AG09309 (cell line): ENCODE measurements around the gene SH3BP2.

ENCODE experiments used
- DNase-seq: peaks from one replicate; pipeline ENCODE4 v3.0.0-alpha.2; 2010; ENCODE audit warnings: low read depth
- H3K4me3 ChIP-seq: 2 replicates; pipeline ENCODE4 v1.5.1; 2011; ENCODE audit warnings: mild to moderate bottlenecking, low read depth, low read length, moderate library complexity; ENCODE audit not compliant: control insufficient read depth
- CTCF ChIP-seq: IDR thresholded peaks from 2 replicates; pipeline ENCODE4 v1.5.1; 2011; ENCODE audit warnings: mild to moderate bottlenecking, low read depth, low read length, inconsistent platforms; ENCODE audit not compliant: insufficient read depth, control insufficient read depth; ENCODE audit errors: missing control alignments

Gene SH3BP2

DNA sequence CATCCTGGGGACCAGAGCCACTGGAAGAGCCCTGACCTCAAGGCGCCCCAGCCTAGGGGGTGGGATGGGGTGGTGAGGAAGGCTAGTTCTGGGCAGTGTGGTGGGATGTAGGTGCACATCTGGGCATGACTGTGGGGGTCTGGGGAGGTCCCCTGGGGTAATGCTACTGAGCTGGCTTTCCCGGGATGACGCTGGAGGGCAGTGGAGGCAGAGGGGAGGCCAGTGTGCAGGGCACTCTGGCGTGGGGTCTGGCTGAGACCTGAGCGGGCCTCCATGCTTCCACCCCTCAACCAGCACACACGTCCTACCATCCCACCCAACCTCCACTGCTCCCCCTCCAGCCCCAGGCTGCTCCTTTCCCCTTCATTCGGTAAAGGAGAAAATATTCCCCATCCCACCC lies 4.8 kb upstream of the SH3BP2 start:
- DNase-seq: no peak
- no peak overlapping the region for H3K4me3 ChIP-seq
- TF ChIP-seq CTCF: no peak

GRCh38 chr4:2788532-2789103 lies 4.3 kb upstream of the SH3BP2 start:
- TF ChIP-seq CTCF: no peak
- no peak for DNase-seq
- no peak overlapping the region for H3K4me3 ChIP-seq

DNA sequence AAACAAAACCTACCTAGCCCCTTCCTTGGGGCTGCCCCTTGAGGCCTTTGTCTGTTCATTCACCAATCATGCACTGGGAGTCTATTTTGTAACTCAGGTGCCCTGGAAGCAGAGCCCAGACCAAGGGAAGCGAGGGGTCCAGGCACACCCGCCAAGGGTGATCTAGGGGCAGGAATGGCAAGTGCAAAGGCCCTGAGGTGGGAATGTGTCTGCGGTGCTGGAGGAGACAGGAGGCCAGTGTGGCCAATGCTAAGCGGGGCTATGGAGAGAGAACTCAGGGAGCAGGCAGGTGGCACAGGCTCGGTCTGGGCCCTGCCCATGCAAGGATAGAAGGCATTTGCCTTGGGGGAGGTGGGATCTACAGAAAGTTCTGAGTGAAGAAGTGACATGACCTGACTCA lies 3.5 kb upstream of the SH3BP2 start:
- TF ChIP-seq CTCF: no peak
- DNase-seq: no peak

DNA sequence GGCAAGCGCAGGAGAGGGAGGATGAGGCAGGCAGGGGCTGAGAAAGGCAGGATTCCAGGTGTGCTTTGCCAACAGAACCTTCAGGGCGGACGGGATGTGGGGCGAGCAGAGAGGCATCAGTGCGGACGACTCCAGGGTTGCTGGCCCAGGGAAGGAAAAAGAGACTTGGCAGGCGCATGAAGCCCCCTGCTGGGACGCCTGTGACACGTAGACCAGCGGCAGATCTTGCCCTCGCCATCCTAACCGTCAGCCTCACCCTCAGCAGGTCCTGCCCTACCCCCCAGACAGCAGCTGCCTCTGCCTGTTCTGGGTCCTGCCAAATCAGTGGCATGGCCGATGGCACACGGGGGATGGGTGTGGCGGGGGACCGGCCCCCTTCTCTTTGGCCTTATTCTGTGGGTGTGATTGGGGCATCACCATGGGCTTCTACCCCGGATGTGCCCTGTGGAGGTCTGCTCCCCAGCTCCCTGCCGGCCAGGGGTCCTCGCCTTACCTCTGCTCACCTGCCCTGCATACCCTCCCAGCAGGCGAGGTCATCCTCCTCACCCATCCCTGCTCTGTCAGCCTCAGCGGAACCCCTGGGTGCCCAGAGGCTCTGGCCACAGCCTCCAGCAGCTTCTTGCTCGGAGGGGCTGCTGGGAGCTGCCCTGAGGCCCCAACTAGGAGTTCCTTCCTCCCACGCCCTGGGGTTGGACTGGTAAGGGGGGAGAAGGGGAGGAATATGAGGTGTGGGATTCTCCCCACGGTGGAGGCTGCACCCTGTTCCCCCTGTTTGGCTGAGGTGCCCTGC lies 2.9 kb upstream of the SH3BP2 start:
- no peak for DNase-seq
- no peak for TF ChIP-seq CTCF
- H3K4me3 ChIP-seq: no peak overlapping the region

More for the DNA sequence above, 3.5 kb upstream of the SH3BP2 start:
- no peak overlapping the region for H3K4me3 ChIP-seq

GRCh38 chr4:2790583-2791517 lies 2.0 kb upstream of the SH3BP2 start:
- DNase-seq: no peak
- H3K4me3 ChIP-seq: no peak overlapping the region
- no peak for TF ChIP-seq CTCF

DNA sequence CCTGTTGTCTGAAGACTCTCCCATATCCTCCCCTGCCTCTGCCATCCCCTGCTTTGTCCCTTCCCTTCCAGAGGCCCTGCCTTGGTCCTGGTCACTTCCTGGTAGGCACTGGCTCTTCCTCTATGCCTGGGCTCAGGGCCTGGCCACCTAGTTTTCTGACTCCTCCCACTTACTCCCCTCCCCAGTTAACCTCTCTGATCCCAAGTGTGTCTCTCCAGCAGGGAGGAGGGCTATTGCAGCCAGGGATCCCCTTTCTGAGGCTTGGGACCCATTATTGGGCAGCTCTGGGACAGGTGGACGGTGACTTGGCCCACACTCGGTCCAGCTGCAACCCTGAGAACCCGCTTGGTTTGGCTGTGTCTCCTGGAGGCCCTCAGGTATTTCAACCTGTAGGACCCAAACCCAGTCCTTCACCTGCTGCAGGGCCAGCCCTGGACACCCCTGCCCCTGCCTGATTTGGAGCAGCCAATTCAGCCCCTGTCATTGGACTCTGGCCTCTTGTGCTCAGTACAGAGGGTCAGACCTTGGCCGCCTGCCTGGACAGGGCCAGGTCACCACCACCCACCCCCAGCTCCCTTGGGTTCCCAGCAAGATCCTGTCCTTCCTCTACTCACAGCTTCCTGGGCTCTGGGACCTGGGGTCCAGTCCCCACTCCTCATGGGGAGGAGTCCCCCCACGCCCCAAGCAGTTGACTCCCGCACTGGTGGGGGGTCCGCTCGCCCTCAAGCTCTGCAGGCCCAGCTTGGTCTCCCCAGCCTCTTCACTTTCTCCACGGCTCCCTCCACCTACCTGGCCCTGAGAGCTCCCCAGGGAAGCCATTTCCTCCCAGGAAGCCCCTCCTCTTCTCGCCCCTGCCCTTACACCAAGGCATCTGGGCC lies 1.1 kb upstream of the SH3BP2 start:
- TF ChIP-seq CTCF: no peak
- no peak overlapping the region for H3K4me3 ChIP-seq
- no peak for DNase-seq
